HepG2 (cell line): ENCODE measurements around the gene SLC22A31. TPM values are rescaled to one million over a fixed set of nuclear protein-coding genes. Genes with fewer than 3 reads are reported as not detected.

ENCODE experiments used
- AHR ChIP-seq: IDR thresholded peaks from 2 replicates; pipeline ENCODE4 v1.6.1; 2018; ENCODE audit warnings: missing genetic modification reagents, missing compliant biosample characterization
- CREM ChIP-seq, 2 experiments: sonication (generic) in 1 of 2; formaldehyde crosslinking in 1 of 2; IDR thresholded peaks; 2 replicates each; pipeline versions ENCODE4 v1.4.0 to v1.6.1; 2016 to 2020; ENCODE audit warnings: antibody characterized with exemption in 1 of 2, mild to moderate bottlenecking in 1 of 2, missing genetic modification reagents in 1 of 2
- GPBP1L1 ChIP-seq: sonication (generic); formaldehyde crosslinking; IDR thresholded peaks from 2 replicates; pipeline ENCODE4 v1.5.0; 2020; ENCODE audit warnings: mild to moderate bottlenecking, missing genetic modification reagents
- GTF3A ChIP-seq: sonication (generic); formaldehyde crosslinking; conservative IDR thresholded peaks from 2 replicates; pipeline ENCODE4 v1.4.0; 2020; ENCODE audit warnings: mild to moderate bottlenecking, missing genetic modification reagents
- HES4 ChIP-seq: sonication (generic); formaldehyde crosslinking; IDR thresholded peaks from 2 replicates; pipeline ENCODE4 v1.9.0; 2021; ENCODE audit warnings: mild to moderate bottlenecking, missing genetic modification reagents, borderline replicate concordance
- HMGXB4 ChIP-seq, 2 experiments: sonication (generic) in 1 of 2; formaldehyde crosslinking in 1 of 2; IDR thresholded peaks; 2 replicates each; pipeline versions ENCODE4 v1.4.0 to v1.6.1; 2018 to 2020; ENCODE audit warnings: missing genetic modification reagents in 2 of 2, borderline replicate concordance in 1 of 2, low read depth in 1 of 2, mild to moderate bottlenecking in 1 of 2, missing biosample characterization in 1 of 2
- KDM6A ChIP-seq: IDR thresholded peaks from 2 replicates; pipeline ENCODE4 v1.6.1; 2016; ENCODE audit warnings: low read depth
- MIXL1 ChIP-seq: IDR thresholded peaks from 2 replicates; pipeline ENCODE4 v1.6.1; 2016
- MLX ChIP-seq: IDR thresholded peaks from 2 replicates; pipeline ENCODE4 v1.6.1; 2016
- NFKB2 ChIP-seq: sonication (generic); formaldehyde crosslinking; IDR thresholded peaks from 2 replicates; pipeline ENCODE4 v1.4.0; 2020; ENCODE audit warnings: missing genetic modification reagents, borderline replicate concordance
- PATZ1 ChIP-seq: sonication (generic); formaldehyde crosslinking; IDR thresholded peaks from 2 replicates; pipeline ENCODE4 v1.4.0; 2020; ENCODE audit warnings: missing genetic modification reagents
- PBX3 ChIP-seq: sonication (generic); formaldehyde crosslinking; IDR thresholded peaks from 2 replicates; pipeline ENCODE4 v1.8.1; 2023; ENCODE audit warnings: missing genetic modification reagents, inconsistent platforms, borderline replicate concordance
- ZFP36 ChIP-seq: fragments of 150-350 bp; IDR thresholded peaks from 2 replicates; pipeline ENCODE4 v1.6.1; 2018; ENCODE audit warnings: borderline replicate concordance, low read length, low read depth; ENCODE audit not compliant: partially characterized antibody
- ZKSCAN5 ChIP-seq: sonication (generic); formaldehyde crosslinking; IDR thresholded peaks from 2 replicates; pipeline ENCODE4 v1.5.1; 2020; ENCODE audit warnings: mild to moderate bottlenecking, missing genetic modification reagents
- ZMAT5 ChIP-seq: sonication (generic); formaldehyde crosslinking; IDR thresholded peaks from 2 replicates; pipeline ENCODE4 v1.5.0; 2020; ENCODE audit warnings: mild to moderate bottlenecking, low read depth, missing genetic modification reagents, borderline replicate concordance
- ZNF430 ChIP-seq: sonication (generic); formaldehyde crosslinking; IDR thresholded peaks from 2 replicates; pipeline ENCODE4 v1.9.0; 2021; ENCODE audit warnings: mild to moderate bottlenecking, missing genetic modification reagents
- ZNF558 ChIP-seq: sonication (generic); formaldehyde crosslinking; IDR thresholded peaks from 2 replicates; pipeline ENCODE4 v1.9.0; 2022; ENCODE audit warnings: mild to moderate bottlenecking, missing genetic modification reagents, borderline replicate concordance
- ZNF569 ChIP-seq: sonication (generic); formaldehyde crosslinking; IDR thresholded peaks from 2 replicates; pipeline ENCODE4 v1.5.0; 2020; ENCODE audit warnings: mild to moderate bottlenecking, missing genetic modification reagents, moderate library complexity, borderline replicate concordance
- ZNF75D ChIP-seq: sonication (generic); formaldehyde crosslinking; IDR thresholded peaks from 2 replicates; pipeline ENCODE4 v1.8.1; 2023; ENCODE audit warnings: missing genetic modification reagents, mild to moderate bottlenecking, borderline replicate concordance
- ZNF761 ChIP-seq: sonication (generic); formaldehyde crosslinking; conservative IDR thresholded peaks from 2 replicates; pipeline ENCODE4 v1.4.0; 2020; ENCODE audit warnings: mild to moderate bottlenecking, missing genetic modification reagents
- ZNF83 ChIP-seq: sonication (generic); formaldehyde crosslinking; IDR thresholded peaks from 2 replicates; pipeline ENCODE4 v1.4.0; 2020; ENCODE audit warnings: missing genetic modification reagents, mild to moderate bottlenecking, borderline replicate concordance
- polyA plus RNA-seq, 8 experiments: library from polyadenylated mRNA; depleted of rRNA in 3 of 8; stranded (reverse) in 7 of 8; unstranded in 1 of 8; fragments of >200 nt; fragmentation: Illumina TruSeq in 4 of 8; extraction: Trizol in 4 of 8; gene quantifications; 2 replicates each; pipeline versions ENCODE4 v1.2.1 to v1.2.3, GENCODE V29; 2011 to 2016; ENCODE audit warnings: low read depth in 4 of 8, missing spikeins in 1 of 8, mixed read lengths in 1 of 8; ENCODE audit not compliant: insufficient read depth in 1 of 8
- total RNA-seq, 5 experiments: library from RNA; depleted of rRNA; stranded (reverse); fragments of >200 nt; fragmentation: Illumina TruSeq; extraction: Trizol; gene quantifications; 2 replicates each; pipeline ENCODE4 v1.2.3, GENCODE V29; 2016; ENCODE audit warnings: low read depth in 1 of 5

SLC22A31 gene
- total and polyA plus RNA-seq, 2 of the 13 experiments (the other 11 are each of a cell fraction or from before 2014, with no cell fraction given), result 67.3 to 83.3 TPM

GRCh38 chr16:89246903-89247733 is 46.8 kb upstream of the SLC22A31 start (continued):
- no peak for TF ChIP-seq ZKSCAN5
- TF ChIP-seq MIXL1 (CRISPR knock-in tag), result no peak; the same call in 1 of the 2 replicates
- TF ChIP-seq MLX (CRISPR knock-in tag), result no peak
- TF ChIP-seq KDM6A (CRISPR knock-in tag), result no peak
- 0 out of 2 replicates have a peak, but pooled peaks have one; percentile 55 for TF ChIP-seq ZNF569 (CRISPR knock-in tag)
- TF ChIP-seq NFKB2 (CRISPR knock-in tag), result peak; percentile 75; the same call in 1 of the 2 replicates
- no peak for TF ChIP-seq ZNF75D
- no peak for TF ChIP-seq ZNF558 (CRISPR knock-in tag)
- no peak for TF ChIP-seq PBX3 (CRISPR knock-in tag)
- TF ChIP-seq HES4 (CRISPR knock-in tag), result 0 out of 2 replicates have a peak, but pooled peaks have one; percentile 43
- no peak for TF ChIP-seq ZNF83 (CRISPR knock-in tag)
- no peak for TF ChIP-seq CREM (IDR thresholded peaks at IDR 0.05)
- TF ChIP-seq CREM (CRISPR knock-in tag; IDR thresholded peaks at IDR 0.05), result no peak
- TF ChIP-seq ZNF761, result peak; percentile 69; the same call in 1 of the 2 replicates
- no peak; the same call in 1 of the 2 replicates for TF ChIP-seq AHR
- TF ChIP-seq HMGXB4 (CRISPR knock-in tag; IDR thresholded peaks at IDR 0.05; ENCODE audit: borderline replicate concordance in 1 of 2, low read depth in 1 of 2), result peak; percentile 80 to 91
- peak; percentile 80 for TF ChIP-seq PATZ1 (CRISPR knock-in tag)
- TF ChIP-seq GTF3A, result no peak
- no peak for TF ChIP-seq ZMAT5 (CRISPR knock-in tag)
- no peak for TF ChIP-seq ZFP36
- TF ChIP-seq ZNF430 (CRISPR knock-in tag), result peak; percentile 59
- TF ChIP-seq GPBP1L1 (CRISPR knock-in tag), result no peak
